SU-DHL-6 (cell line): Measurements from ENCODE around the gene ENTREP3.

Experiments used
- H2AFZ ChIP-seq: fragments of 200-600 bp; sonication (generic); 2 replicates; pipeline ENCODE4 v1.6.1; 2014; ENCODE audit warnings: low read depth, mild to moderate bottlenecking, moderate library complexity, mixed read lengths, antibody characterized with exemption, low read length; ENCODE audit not compliant: severe bottlenecking
- H3F3A ChIP-seq: fragments of 200-600 bp; shearing (Covaris generic); 2 replicates; pipeline ENCODE4 v1.6.0; 2016; ENCODE audit warnings: antibody characterized with exemption, mild to moderate bottlenecking; ENCODE audit not compliant: insufficient read depth
- H3K27ac ChIP-seq: fragments of 200-600 bp; sonication (generic); 2 replicates; pipeline ENCODE4 v1.5.1; 2016; ENCODE audit warnings: low read depth, mild to moderate bottlenecking, low read length, moderate library complexity, mixed read lengths
- H3K27me3 ChIP-seq: fragments of 200-600 bp; sonication (generic), shearing (Covaris generic); 2 replicates; pipeline ENCODE4 v1.6.0; 2014; ENCODE audit warnings: mild to moderate bottlenecking, low read length
- H3K36me3 ChIP-seq: fragments of 200-600 bp; sonication (generic); 2 replicates; pipeline ENCODE4 v1.6.1; 2014; ENCODE audit warnings: mild to moderate bottlenecking, low read length, mixed read lengths
- H3K4me2 ChIP-seq: fragments of 300-600, 200-600 bp; shearing (Covaris generic), sonication (generic); 2 replicates; pipeline ENCODE4 v1.6.0; 2014; ENCODE audit warnings: low read length, low read depth, mild to moderate bottlenecking; ENCODE audit not compliant: poor library complexity, severe bottlenecking
- H3K4me3 ChIP-seq: fragments of 200-600 bp; sonication (generic); 2 replicates; pipeline ENCODE4 v1.5.1; 2014; ENCODE audit warnings: antibody characterized with exemption, low read length, mild to moderate bottlenecking, mixed read lengths; ENCODE audit not compliant: insufficient read depth, poor library complexity, severe bottlenecking
- H3K79me2 ChIP-seq: fragments of 200-600 bp; sonication (generic); 2 replicates; pipeline ENCODE4 v1.6.1; 2014; ENCODE audit warnings: mild to moderate bottlenecking, low read length, moderate library complexity; ENCODE audit not compliant: insufficient read depth
- H3K9ac ChIP-seq: fragments of 200-600 bp; sonication (generic); 2 replicates; pipeline ENCODE4 v1.7.0; 2014; ENCODE audit warnings: mild to moderate bottlenecking, low read length
- H3K9me2 ChIP-seq: fragments of 200-600 bp; sonication (generic); replicated peaks from 2 replicates; pipeline ENCODE4 v1.6.1; 2014; ENCODE audit warnings: low read length; ENCODE audit not compliant: insufficient read depth
- H3K9me3 ChIP-seq: fragments of 200-600 bp; sonication (generic); 2 replicates; pipeline ENCODE4 v1.6.1; 2014; ENCODE audit warnings: low read length, mixed read lengths; ENCODE audit not compliant: insufficient read depth
- H4K20me1 ChIP-seq: fragments of 200-600 bp; sonication (generic); 2 replicates; pipeline ENCODE4 v1.6.1; 2014; ENCODE audit warnings: low read depth, mild to moderate bottlenecking, antibody characterized with exemption, low read length, moderate library complexity, mixed read lengths
- EZH2phosphoT487 ChIP-seq: fragments of 200-600 bp; sonication (generic), shearing (Covaris generic); conservative IDR thresholded peaks from 2 replicates; pipeline ENCODE4 v1.6.1; 2018; ENCODE audit warnings: mild to moderate bottlenecking, antibody characterized with exemption, low read length, moderate library complexity, mixed read lengths
- TF ChIP-seq, protein P1 (sequence below): fragments of 200-600 bp; sonication (generic); IDR thresholded peaks from one replicate; pipeline ENCODE4 v1.5.1; 2017; ENCODE audit warnings: antibody characterized with exemption, mild to moderate bottlenecking, low read length, moderate library complexity; ENCODE audit not compliant: insufficient read depth, poor library complexity, severe bottlenecking

Gene ENTREP3

DNA sequence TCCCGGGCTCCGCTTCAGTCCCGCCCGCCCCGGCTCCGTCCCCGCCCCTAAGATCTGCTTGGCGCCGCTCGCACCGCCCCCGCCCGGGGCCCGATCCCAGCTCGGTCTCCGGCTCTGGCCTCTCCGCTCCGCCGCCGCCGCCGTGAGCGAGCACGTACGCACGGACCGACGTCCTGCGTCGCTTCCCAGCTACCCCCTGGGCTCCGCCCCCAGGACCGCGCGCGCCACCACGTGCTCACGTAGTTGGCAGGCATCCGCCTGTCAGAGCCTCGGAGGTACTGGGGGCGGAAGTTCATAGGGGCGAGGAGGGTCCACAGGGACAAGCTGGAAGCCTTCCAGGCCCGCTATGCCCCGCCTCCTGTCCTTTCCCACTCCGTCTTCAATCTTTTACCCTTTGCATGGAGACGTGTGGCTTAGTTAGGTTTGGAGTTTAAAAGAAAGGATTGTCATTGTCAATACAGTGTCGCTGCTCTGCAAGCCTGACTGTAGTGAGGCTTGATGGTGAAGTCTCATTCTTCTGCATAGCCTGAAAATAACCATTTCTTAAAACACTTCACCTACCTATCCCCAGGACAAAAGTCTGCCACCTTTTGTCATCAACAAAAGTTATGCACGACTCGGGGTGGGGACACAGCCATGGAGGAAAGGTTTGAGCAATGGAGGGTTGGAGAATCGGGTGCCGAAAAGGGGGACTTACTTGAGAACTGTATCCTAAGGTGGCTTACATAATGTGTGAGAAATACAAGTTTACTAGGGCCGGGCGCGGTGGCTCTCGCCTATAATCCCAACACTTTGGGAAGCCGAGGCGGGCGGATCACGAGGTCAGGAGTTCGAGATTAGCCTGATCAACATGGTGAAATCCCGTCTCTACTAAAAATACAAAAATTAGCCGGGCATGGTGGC lies 18.3 kb upstream of the ENTREP3 start, which contains the start of gene CLK2:
Gene CLK2, minus strand, starts transcription at position 162 of the 903 bp plus-strand sequence. CDS start 2,527 bp downstream, outside the sequence.
- Histone ChIP-seq H3K36me3 (peaks cover 11% of the 10 kb centered on the region; the same call in 1 of the 2 replicates), H3K27ac (peak within 1 kb of the TSS; percentile 74), H3F3A (peaks cover 26% of the 10 kb centered on the region)

DNA sequence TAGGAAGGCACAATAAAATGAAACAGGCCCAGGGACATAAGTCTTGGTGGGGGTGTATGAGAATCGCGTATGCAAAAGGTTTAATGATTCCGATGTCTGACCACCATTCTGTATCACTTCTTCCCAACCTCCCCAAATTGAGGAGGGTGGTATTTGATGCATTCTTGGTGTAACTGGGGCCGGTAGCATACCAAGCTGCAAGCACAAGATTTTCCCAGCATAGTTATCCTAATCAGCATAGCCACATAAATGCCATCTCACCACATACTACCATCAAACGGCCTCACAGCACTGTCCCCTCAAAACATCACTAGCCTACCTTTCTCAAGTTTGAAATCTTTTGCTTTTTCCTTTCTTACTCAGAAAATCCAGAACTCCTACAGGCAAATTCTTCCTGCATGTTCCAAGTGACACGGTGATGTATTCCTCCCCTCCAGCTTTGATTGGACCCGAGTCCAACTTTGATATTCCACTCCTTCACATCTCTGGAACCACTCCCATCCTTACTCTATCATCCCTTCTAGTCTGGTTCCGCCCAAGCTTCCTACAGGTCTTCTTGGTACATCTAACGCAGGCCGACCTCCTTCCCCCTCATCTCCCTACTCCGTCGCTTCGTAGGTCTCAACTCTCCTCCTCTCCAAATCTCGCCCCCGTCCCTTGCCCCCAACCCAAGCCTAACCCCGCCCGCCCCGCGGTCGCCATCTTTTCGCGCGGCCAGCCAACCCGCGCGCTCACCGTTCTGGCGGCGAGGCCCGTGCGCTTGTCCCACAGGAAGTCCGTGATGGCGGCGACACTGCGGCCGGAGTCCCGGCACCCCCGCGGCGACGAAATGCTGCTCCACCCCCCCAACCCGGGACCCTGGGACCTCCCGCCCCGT lies 17.4 kb upstream of the ENTREP3 start:
- Histone ChIP-seq H3K27me3 (no peaks in the 10 kb centered on the region), H3K4me2 (peak overlapping the region; percentile 62), H4K20me1 (no peaks in the 10 kb centered on the region), H3K27ac (peak overlapping the region; percentile 74), H3K36me3 (peaks cover 16% of the 10 kb centered on the region; the same call in 1 of the 2 replicates), H2AFZ (no peak overlapping the region), H3K9ac (peak overlapping the region; percentile 89), H3K9me2 (no peaks in the 10 kb centered on the region), H3K4me3 (peak overlapping the region; percentile 88), H3K79me2 (peaks cover 24% of the 10 kb centered on the region), H3F3A (peaks cover 18% of the 10 kb centered on the region), H3K9me3 (no peaks in the 10 kb centered on the region)
- TF ChIP-seq, protein P1, sequence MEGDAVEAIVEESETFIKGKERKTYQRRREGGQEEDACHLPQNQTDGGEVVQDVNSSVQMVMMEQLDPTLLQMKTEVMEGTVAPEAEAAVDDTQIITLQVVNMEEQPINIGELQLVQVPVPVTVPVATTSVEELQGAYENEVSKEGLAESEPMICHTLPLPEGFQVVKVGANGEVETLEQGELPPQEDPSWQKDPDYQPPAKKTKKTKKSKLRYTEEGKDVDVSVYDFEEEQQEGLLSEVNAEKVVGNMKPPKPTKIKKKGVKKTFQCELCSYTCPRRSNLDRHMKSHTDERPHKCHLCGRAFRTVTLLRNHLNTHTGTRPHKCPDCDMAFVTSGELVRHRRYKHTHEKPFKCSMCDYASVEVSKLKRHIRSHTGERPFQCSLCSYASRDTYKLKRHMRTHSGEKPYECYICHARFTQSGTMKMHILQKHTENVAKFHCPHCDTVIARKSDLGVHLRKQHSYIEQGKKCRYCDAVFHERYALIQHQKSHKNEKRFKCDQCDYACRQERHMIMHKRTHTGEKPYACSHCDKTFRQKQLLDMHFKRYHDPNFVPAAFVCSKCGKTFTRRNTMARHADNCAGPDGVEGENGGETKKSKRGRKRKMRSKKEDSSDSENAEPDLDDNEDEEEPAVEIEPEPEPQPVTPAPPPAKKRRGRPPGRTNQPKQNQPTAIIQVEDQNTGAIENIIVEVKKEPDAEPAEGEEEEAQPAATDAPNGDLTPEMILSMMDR: no peak
- TF ChIP-seq EZH2phosphoT487: no peak

More for the DNA sequence above, 18.3 kb upstream of the ENTREP3 start, which contains the start of gene CLK2:
- Histone ChIP-seq H4K20me1 (no peaks in the 10 kb centered on the region), H3K9me3 (no peaks in the 10 kb centered on the region), H3K79me2 (peaks cover 27% of the 10 kb centered on the region), H3K9ac (peak within 1 kb of the TSS; percentile 89), H3K27me3 (no peaks in the 10 kb centered on the region), H3K4me2 (peak within 1 kb of the TSS; percentile 62), H2AFZ (peak within 1 kb of the TSS; percentile 7), H3K9me2 (no peaks in the 10 kb centered on the region), H3K4me3 (peak within 1 kb of the TSS; percentile 88)
- TF ChIP-seq EZH2phosphoT487: no peak

DNA sequence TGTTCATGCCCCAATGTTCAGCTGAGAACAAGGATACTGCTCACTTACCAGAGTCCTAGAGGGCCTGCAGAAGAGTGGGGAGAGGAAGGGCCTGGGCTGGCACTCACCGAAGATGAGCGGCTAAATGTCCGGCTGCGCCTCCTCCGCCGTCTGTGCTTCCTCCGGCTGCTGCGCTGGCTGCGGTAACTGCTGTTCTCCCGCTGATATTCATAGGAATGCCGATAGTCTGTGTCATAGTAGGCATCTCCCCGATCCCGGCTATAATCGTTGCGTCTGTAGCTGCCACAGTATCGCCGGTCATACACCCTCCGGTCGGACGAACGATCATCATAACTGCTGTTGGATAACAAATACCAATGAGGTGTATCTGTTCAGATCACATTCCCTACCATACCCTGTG lies 14.1 kb upstream of the ENTREP3 start:
- no peaks in the 10 kb centered on the region for H3K9me3 ChIP-seq
- TF ChIP-seq EZH2phosphoT487: no peak
- TF ChIP-seq, protein P1: no peak
- peaks cover 29% of the 10 kb centered on the region for H3K36me3 ChIP-seq
- no peak overlapping the region for H3K4me3 ChIP-seq
- no peaks in the 10 kb centered on the region for H4K20me1 ChIP-seq
- peaks cover 9% of the 10 kb centered on the region; the same call in 1 of the 2 replicates for H3F3A ChIP-seq
- H3K27me3 ChIP-seq: no peaks in the 10 kb centered on the region
- H3K79me2 ChIP-seq: peaks cover 24% of the 10 kb centered on the region
- no peak overlapping the region for H3K4me2 ChIP-seq
- no peak overlapping the region for H2AFZ ChIP-seq
- no peak overlapping the region for H3K27ac ChIP-seq
- H3K9ac ChIP-seq: no peak overlapping the region
- H3K9me2 ChIP-seq: no peaks in the 10 kb centered on the region
